Erythroblast (primary cell): ENCODE data around the gene RGSL1.

Source experiments
- GATA1 ChIP-seq: IDR thresholded peaks from 2 replicates; pipeline ENCODE4 v1.6.1; 2011; ENCODE audit warnings: low read depth, mild to moderate bottlenecking, control low read depth, low read length, moderate library complexity
- POLR2A ChIP-seq: IDR thresholded peaks from 2 replicates; pipeline ENCODE4 v1.6.1; 2011; ENCODE audit warnings: mild to moderate bottlenecking, low read length

GRCh38 chr1:182587093-182587492 lies 137.1 kb downstream of the RGSL1 start:
- TF ChIP-seq POLR2A (no peak), GATA1 (no peak)
